GM21381 (cell line): ENCODE data around the gene WDFY4.

Experiments
- ATAC-seq: cut with Tn5 transposase; IDR thresholded peaks from one replicate; pipeline ENCODE4 v1.9.1; 2021; ENCODE audit warnings: mild to moderate bottlenecking, moderate library complexity; ENCODE audit not compliant: unreplicated experiment

Gene WDFY4

DNA sequence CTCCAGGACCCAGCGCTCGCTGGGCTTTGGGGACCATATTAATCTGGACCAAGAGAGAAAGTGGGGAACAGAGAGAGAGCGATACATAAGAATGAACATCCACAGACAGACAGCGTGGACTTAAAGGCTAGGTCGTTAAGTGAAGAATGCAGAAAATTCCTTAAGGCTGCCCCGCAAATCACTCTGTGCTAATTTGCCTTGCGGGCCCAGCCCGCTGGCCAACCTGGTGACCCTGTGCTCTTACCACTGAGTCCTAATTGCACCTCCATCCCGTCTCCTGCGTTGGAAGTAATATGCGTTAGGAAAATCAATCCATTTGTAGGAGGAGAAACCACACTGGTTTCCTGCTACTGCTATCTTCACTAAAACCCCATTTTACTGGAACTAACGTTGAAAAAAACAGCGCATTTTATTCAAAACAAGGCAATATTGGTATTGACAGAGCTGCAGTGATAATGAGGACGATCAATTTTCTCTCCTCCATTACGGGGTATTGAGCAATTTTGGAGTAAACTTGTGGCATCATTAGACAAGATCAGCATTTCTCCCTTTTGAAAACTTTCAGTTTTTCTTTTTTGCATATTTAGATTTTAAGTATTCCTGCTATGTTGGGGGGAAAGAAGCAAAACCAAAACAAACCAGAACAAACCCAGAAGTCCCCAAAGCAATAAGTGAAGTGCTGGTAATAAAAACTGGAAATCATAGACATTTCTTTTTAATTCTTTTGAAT is 85.2 kb downstream of the WDFY4 start:
- no peak for ATAC-seq

DNA sequence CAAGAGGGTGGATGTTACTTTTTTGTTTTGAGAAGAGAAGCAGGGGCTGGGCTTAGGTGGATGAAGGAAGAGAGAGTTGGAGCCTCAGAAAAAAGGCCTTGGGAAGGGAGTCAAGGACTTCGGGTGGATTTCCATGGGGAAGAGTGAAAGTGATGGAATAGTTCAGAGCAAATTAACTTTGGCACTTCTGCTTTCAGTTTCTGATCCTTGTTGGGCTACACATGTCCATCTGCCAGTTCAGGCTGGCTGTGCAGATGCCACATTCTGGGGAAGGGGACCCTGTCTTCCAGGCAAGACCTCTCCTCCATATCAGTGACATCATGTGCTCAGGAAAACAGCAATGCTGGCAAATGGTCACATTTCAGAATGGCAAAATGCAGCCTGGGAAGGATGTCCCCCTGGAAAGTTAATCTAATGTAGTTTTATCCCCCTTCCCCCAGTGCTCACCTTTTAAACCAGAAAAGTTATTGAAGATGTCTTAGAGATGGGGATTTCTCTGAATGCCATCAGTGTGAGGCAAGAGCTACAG is 86.0 kb downstream of the WDFY4 start:
- ATAC-seq = no peak

DNA sequence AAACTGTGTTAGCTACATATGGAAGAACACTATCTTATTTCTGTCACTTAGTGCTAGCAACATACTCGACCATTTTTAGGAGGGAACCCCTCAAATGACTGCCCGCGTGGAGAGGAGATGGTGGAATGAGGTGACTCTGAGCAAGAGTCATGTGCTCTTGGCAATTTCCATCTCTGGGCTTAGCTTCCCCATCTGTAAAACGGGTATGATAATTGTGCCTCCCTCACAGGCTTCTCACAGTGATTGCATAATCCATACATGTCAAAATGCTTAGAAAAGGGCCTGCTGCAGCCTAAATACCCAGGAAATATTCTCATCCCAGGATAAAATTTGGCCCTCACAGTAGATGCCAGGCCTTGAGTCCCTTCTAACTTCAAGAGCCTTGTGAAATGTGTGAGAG is 86.6 kb downstream of the WDFY4 start:
- no peak for ATAC-seq

DNA sequence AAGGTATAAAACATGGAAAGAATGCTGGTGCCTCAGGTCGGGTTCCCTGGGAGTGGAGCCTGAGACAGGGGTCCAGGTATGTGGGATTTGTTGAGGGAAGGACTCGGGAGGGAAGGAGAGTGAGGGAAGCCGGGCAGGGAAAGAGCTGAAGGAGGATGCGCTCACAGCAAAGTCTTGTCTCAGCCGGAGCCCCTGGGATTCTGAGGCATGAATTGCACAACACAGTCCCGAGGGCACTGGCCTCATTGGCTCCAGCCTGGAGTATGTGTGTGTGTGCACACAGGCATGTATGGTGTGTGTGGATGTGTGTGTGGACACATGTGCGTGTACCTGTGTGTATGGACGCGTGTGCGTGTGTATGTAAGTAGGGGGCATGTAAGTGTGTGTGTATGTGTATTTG is 87.4 kb downstream of the WDFY4 start:
- no peak for ATAC-seq

DNA sequence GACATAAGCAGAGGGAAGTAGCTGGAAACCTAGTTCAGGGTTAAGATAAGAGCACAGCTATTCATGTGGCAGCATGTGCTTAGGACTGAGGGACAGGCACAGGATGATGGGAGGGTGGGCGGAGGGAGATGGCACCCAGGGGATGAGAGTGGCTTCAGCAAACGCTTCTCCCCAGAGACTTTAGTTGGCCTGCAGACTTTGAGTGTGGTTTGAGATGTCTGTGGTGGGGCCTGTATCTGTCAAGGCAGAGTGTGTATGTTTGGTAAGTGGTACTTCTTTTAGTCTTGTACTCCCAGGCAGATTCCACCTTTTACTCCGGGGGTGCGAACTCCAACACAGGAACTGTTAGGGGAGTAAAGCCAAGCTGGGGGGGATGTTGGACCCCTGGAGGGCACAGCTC is 88.9 kb downstream of the WDFY4 start:
- no peak for ATAC-seq

DNA sequence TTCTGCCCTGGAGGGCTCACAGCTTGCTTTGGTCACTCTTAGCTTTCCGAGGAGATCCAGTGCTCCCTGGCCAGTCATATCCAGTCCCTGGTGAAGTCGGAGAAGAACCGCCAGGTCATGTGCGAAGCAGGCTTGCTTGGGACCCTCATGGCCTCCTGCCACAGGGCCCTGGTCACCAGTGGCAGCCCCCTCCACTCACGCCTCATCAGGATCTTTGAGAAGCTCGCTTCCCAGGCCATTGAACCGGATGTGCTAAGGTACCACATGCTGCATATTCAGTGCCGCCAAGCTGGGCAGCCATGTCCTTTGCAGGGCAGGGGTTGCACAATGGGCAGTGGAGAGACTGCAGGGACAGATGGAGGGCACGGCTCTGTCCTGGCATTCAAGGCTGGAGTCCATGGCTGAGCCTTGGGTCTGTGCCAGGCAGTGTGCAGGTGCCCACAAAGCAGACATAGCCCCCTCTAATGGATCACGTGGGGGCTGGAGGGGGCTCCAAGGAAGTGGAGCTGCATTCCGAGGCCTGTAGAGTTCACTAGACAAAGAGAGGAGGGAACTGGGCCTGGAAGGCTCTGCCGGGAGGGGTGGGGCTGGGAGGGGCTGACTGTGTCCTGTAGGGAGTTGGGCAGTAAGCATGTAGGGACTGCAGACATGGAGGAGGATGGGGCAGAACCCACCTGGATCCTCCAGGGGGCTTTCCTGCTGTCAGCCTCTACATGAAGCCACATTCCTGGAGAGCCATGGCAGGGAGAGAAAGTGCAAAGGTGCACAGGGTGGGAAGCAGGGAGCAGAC is 89.9 kb downstream of the WDFY4 start:
- ATAC-seq = no peak

DNA sequence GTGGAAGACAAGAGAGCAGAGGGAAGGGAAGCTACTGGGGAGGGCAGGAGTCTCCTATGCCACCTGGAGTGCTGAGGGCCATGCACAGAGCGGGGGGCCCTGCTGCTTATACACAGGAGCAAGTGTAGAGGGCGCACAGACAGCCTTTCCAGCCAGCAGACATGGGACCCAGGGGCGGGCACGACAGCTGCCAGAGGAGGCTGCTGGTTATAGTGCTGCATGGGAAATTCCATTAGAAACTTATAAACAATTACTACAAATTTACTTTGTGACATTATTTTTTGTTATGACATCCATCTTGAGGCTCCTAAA is 90.5 kb downstream of the WDFY4 start:
- ATAC-seq = no peak

DNA sequence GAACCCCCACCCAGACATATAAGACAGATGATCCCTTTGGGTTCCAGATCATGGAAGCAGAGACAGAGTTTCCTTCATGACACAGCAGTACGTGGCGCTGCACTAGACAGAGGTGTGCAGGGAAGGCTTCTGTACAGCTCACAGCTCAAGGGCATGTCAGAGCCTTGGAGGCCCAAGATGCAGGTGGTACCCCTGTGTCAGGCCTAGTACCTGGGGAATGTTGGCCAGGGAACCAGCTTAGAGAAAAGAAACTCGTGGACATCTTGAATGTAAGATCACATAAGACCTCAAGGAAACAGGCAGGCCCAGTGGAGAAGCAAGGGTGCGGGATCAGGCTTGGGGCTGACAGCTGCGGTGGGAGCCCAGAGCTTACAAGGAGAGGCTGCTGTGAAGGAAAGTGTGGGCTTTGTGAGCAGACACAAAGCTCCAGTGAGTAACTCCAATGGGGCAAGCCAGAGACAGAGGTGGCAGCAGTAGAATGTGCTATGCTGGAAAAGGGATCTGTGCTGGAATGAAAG is 91.4 kb downstream of the WDFY4 start:
- no peak for ATAC-seq

DNA sequence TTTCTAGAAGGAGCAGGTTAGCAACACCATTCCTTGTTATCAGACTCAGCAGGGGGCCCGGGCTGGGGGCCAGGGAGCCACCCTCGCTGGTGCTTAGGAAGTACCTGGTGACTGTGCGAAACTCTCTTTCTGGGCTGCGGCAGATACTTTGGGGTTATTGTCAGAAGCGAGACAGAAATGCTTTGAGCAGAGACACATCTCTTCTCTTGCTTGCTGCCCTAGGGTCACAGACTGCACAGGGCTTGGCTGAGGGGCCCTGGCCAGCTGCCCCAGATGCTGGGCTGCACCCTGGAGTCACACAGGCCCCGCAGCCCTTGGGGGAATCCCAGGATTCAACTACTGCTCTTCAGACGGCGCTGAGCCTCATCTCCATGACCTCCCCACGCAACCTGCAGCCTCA is 91.9 kb downstream of the WDFY4 start:
- no peak for ATAC-seq

DNA sequence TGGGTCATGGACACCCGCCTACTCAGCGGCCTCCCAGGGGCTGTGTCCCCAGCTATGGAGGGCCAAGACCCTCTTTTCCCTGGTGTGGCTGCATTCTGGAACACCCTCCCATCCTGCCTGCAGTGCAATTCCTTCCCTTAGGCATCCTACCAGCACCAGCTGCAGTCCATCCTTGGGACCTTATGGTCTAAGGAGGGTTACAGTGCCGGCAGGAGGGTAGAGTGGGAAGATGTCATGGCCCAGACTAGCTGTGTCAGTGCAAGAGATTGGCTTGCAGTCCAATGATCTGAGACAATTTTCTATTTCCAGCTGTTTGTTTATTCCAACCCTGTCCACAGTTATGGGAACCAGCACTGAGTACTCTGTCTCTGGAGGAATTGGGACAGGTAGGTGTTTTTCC is 92.4 kb downstream of the WDFY4 start:
- no peak for ATAC-seq

DNA sequence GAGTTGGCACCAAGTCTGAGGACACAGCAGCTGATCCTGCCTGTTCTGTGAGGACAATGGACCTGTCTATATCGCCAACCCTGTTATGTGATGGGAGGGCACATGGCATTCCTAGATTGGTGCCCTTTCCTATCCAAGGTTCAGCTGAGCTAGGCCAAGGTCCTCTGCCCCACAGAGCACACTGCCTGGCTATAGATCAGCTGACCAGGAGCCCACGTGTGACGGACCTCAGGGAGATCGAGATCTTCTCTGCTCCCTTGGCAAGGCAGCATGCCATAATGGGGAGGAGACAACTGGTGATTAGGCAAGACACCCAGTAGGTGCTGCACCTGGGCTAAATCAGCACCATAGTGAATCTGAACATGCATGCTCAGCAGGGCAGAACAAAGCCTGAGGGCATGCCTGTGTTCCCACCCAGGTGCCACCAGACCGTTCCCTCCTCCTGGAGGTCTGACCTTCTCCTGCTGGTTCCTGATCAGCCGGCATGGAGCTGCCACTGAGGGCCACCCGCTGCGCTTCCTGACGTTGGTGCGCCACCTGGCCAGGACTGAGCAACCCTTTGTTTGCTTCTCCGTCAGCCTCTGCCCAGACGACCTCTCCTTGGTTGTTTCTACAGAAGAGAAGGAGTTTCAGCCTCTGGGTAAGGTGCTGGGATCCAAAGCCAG is 93.7 kb downstream of the WDFY4 start:
- no peak for ATAC-seq

DNA sequence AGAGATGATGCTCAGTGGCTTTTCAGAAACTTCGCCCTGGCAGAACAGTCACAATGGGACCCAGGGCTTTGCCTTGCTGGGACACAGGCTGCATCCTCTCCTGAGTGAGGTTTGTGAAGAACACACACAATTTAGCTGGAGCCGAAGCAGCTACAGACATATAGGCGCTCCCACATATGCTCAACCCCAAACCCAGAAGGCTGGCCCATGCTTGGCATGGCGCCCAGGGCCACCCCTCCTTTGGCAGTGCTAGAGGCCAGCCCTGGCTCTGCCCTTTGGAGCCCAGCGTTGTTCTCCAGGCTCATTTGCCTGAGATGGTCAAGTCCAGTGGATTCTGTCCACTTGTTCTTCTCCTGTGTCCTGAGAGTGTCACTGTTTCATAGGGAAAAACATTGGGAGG is 94.4 kb downstream of the WDFY4 start:
- no peak for ATAC-seq

DNA sequence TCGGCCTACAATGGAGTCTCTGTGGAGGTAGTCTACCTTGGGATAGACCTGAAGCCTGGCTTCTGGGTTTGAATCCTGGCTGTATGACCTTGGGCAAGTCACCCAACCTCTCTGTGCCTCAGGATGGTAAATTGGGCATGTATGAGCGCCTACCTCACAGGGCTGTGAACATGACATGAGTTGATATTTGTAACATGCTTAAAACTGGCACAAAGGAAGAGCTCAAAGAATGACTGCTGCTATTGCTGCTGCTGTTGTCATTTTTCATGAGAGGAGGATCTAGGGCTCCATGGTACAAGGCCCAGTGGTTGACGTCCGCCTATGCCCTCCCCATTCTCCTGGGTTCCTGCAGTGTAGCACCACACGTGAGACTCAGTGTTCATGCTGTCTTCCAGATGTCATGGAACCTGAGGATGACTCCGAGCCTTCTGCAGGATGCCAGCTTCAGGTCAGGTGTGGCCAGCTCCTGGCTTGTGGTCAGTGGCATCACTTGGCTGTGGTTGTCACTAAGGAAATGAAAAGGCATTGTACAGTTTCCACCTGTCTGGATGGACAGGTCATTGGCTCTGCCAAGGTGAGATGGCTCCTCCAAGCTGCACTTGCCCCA is 95.0 kb downstream of the WDFY4 start:
- ATAC-seq = no peak

DNA sequence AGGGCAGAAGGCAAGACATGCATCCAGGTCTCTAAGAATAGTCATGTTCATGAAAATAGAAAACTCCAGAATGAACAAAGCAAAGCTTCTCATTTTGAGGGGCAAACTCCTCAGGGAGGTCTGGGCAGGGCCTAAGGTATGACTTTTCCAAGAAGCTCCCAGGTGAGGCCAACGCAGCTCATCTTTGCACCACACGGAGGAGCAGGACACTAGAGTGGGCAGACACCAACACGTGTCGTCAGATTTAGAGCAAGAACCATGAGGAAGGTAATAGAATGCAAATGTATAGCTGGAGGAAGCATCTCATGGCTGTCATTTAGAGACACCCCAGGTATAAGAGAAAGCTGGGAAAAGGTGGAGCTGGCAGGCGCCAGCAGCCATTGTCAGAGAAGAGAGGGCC is 95.7 kb downstream of the WDFY4 start:
- ATAC-seq = no peak

DNA sequence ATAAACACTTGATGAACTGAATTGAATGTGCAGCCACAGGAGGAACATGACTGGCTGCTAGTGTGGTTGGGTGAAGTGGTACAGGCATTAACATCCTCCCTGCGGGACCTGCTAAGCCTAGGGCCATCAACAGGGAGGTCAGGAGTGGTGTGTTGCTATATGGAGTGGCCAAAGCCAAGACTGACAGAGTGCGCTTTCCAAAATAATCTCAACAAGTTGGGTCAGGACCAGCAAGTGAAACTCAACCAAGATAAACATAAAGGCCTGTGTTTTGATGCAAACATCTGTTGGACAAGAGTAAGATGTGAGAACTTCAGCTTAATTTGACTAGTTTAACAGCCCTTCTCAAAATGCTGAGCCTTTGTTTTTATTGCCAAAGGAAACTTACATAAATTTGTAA is 97.7 kb downstream of the WDFY4 start:
- no peak for ATAC-seq

DNA sequence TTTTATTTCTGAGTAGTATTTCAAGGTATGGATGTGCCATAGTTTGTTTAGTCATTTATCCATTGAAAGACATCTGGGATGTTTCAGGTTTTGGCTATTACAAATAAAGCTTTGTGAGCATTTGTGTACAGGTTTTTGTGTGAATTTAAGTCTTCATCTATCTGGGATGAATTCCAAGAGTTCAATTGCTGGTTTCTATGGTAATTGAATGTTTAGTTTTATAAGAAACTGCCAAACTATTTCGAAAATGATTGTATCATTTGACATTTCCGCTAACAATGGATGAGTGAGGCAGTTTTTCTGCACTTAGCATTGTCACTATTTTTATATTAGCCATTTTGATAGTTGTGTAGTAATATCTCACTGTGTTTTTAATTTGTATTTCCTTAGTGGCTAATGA is 99.4 kb downstream of the WDFY4 start:
- no peak for ATAC-seq

DNA sequence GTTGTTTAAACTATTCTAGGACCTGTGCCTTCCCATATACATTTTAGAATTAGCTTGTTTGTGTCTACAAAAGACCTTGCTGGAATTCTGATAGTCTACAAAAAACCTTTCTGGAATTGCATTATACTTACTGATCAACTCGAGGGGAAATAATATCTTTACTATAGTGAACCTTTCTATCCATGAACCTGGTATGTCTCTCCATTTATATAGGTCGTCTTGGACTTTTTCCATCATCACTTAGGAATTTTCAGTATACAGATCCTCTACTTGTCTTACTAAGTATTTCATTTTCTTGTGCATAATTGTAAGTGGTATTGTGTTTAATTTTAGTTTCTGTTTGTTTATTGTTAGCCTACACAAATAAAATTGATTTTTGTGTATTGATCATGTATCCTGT is 101.1 kb downstream of the WDFY4 start:
- ATAC-seq = no peak

DNA sequence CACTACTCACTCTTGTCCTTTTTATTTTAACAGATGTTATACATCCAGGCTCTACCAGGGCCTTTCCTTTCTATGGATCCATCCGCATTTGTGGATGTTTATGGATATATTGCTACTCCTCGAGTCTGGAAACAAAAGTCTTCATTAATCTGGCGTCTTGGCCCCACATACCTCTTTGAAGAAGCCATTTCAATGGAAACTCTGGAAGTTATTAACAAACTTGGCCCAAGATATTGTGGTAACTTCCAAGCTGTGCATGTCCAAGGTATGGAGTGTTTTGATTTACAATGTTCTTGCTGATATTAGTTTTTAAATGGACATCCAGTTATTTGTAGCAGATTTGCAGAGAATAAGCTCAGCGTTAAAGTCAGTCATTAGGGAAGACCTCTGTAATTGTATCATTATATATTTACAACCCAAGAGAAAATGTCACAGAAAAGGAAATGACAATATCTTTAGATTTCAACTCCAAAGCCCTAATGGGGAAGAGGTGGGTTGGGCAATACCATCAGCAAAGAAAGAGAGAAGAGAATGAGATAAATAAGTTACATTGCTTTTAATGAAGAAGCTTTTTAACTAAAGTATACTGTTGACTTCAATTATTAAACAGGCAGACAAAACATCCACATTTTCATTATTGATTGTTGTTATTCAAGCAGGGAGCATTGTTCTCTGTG is 102.1 kb downstream of the WDFY4 start:
- no peak for ATAC-seq

DNA sequence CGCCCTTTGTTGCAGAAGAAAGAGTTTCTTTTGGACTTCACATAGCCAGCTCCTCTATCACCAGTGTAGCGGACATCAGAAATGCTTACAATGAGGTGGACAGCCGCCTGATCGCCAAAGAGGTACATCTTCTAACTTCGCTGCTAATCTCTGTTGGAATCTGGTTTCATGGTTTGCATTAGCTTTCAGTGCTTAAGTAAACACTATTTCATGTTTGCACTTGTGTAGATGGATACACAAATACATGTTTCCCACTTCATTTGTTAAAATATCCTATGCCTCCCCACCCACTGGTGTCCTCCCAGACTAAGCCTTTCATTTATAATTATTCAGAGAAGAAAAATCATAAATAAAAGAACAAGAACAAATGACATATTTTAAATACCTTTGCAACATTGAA is 103.9 kb downstream of the WDFY4 start:
- ATAC-seq = no peak

DNA sequence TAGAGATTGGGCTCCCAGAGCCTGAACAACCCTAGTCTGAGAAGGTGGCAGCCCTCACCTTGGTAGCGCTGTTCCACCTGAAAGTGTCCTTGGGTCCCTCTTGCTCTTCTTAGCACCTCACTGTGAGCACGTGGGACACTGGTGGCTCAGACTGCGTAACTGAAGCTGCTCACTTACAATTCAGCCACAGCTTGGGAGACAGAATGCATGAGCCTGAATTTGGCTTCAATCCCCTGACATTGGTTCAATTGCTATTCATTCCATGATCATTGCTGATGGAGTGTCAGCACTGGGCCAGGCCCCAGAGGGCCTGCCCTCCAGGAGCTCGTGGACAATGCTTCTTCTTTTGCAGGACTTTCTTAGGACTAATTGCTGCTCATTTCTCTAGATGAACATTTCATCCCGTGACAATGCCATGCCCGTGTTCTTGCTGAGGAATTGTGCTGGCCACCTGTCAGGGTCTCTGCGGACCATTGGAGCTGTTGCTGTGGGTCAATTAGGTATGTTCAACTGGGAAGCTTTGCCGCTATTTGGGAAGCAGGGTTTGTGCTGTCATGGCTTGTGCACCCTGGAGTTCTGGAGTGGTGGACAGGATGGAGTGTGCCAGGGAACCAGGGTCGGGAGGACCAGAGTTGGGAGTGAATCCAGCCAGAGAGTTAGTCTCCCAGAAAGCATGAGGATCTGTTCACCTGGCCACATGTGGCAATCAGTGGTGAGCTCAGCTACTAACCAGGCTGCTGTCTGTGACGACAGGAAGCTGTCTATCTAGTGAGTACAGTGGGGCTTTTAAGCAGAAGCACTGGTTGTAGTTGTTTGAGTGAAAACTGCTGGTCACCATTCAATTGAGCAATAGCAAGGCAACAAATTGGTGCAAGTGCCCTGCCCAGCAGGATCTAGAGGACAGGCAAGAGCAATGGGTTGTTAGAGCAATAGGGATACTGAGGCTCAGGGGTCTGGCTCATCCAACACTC is 105.1 kb downstream of the WDFY4 start:
- ATAC-seq = no peak
